Hematopoietic multipotent progenitor cell treated with erythropoietin and hydrocortisone succinate and interleukin-3 and kit ligand, for 15 days (in vitro differentiated cells): ENCODE results near the gene MYO1D.

Experiments used
- DNase-seq: peaks from one replicate; pipeline ENCODE4 v3.0.0-alpha.2; 2015; ENCODE audit warnings: low spot score

MYO1D gene

DNA sequence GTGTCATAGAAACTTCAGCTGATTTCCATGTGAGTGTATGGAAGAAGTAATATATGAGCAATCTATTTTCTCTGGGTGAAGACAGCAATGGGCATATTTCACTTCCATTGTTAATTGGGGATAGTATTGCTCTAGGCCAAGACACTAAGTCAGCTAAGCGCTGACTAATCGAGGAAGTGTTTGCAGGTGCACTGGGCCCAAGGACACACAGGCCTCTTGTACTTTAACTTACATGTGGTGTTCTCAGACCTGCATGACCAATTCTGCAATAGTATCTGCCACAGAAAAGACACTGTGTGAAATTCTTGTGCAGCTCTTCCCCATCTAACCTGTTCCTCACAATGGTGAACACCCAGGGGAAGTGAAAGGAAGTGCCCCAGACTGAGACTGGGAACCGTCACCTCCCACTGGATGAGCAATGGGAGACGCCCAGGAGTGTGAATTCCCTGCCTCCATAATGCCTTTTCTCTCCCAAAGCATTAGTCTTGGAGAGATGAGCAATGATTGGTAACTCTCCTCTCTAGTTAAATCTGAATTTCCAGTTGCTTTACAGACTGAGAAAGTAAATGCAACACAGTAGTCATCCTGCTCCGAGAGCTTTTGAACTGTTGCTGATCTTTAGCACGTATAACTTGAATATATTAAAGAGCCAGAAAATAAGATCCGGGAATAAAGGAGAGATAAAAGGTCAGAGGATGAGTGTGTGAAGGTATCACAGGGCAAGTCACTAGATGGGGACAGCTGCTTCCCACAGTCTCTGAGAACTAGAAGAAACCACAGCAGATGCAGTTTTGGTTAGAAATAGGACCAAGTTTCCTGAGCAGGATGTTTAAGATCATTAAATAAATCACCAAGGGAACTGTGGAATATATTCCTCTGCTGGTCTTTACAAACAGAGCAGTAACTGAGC is 307.5 kb downstream of the MYO1D start:
- DNase-seq: no peak

DNA sequence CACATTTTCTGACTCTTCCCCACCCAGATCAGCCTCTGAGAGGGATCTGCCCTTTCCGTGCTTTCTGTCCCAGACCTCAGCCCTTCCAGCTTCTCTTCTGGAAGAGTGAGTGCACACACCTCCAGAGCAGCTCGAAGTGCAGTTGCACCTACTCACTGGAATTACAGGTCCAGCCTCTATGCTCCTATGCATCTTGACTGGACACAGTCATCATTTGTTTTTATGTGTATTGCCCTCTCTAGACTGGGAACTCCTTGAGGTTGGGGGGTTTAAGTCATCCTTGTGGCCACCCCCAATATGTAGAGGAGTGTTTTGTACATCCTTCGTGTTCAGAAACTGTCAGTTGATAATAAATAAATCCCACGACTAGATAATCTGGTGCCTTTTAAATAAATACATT is 308.2 kb downstream of the MYO1D start:
- DNase-seq: no peak

DNA sequence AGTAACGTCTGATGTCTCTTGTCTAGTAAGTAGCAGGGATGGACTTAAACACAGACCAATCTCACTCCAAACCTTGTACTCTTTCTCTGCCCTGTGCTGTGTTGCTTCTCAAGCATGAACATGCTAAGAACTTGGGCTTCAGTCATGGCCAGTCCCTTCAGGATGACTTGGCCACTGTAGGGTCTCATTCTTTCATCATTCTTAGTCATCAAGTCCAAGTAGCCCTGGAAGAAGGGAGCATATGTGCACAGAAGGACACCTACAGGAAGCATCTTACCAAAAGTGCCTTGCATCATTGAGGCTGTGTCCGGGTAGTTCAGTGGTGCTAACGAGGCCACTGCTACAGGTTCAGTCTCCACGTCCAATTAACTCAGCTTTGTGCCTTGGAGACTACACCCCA is 309.4 kb downstream of the MYO1D start:
- no peak for DNase-seq

DNA sequence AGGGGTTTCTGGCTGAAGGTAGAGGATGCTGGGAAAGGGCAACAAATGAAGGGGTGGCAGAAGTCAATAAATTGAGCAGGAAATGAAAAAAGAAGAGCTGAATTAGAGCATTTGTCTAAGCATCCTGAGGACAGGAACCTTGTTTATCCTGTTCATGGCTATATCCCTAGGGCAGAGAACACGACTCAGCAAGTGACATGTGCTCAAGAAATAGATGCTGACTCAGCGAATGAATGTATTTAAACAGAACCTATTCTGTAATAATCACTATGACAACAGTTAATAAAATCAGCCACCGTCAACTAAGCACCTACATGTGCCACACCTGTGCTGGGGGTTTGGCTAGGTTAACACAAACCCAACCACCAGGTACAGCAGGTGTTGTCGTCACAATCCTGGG is 309.8 kb downstream of the MYO1D start:
- no peak for DNase-seq

DNA sequence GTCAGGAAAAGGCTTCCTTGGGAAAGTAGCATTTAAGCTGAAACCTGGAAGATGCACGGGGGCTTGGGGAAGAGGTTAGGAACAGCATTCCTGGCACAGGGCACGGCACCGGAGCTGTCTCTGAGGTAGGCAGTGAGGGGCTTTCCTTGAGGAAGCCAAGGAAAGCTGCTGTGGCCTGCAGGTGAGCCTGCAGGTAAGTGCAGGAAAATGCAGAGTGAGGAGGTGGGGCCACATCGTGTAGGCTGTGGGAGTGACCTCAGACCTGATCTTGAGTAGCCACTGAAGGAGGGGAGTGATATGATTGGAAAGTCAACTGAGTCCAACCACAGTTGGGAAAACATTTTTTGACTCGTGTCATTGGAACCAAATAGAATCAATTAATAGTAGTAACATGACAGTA is 310.6 kb downstream of the MYO1D start:
- DNase-seq: no peak

DNA sequence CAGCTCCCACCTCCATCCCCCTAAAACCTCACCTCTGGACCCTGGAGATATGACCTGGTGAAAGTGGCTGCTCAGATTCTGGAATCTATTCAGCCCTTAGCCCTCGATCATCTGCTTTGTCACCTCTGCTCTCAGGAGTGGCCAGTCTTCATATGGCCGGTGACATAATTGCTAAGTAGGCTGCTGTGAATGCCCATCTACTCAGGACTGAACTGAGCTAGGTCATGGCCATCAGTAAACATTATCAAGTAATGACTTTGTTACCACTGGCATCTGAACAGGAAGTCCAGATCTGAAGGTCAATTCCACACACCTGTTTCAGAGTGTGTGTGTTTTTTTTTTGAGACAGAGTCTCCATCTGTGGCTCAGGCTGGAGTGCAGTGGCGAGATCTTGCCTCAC is 311.5 kb downstream of the MYO1D start:
- DNase-seq: no peak

DNA sequence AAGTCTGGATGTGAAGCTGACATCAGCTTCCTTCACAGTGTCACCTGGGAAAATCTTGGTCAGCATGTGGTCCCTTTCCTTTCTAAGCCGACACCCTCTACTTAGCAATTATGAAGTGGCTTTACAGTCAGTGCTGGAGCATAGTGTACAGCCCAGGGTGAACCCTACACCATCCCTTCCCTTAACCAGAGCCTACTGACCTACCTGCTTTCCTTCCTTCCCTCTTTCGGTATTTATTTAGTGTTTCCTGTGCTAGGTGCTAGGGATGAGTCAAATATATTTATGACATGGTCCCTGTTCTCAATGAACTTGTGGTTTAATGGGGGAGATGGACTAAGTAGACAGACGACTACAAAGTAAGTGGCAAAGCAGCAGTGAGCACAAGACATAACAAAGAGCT is 312.6 kb downstream of the MYO1D start:
- no peak for DNase-seq

DNA sequence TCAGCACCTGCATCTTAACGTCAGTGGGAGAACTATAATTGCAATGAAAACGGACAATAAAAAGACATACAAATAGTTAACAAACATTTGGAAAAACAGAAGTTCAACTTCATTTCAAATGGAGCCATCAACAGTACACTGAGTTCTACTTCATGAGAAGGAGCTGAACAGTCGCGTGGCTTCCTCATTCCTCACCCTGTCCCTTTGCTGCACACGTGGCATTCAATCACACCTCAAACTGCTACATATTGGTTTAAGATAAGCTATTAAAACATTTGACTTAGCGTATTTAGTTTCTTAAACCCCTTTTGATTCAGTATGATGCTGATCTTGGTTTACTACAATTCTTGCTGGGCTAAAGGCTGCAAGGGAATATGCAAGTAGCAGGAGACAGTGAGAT is 313.3 kb downstream of the MYO1D start:
- DNase-seq: no peak

DNA sequence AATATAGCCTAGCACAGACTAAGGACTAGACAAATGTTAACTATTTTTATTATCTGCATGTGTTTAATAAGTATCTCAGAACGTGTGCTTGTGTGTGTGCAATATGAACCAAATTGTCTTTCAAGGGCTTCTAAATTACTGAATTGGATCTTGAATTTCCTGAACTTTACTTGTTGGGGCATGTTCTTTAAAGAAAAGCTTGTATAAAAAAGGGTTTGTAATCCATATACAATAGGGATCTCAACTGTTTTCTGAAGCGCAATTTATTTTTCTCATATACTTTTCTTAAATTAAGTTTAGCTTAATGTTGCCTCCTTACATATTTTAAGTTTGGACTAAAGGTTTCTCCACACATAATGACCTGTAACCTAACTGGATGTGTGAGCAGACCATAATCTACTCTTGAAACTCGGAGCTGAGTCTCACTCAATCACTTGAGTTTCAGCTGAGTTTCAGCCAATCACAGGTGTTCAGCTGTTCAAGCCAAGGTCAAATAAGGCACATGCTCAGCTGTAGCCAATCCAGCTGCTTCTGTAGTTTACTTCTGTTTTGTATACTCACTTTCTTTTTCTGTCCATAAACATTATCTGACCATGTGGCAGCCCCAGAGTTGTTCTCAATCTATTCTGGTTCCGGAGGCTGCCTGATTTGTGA is 317.8 kb downstream of the MYO1D start:
- no peak for DNase-seq

DNA sequence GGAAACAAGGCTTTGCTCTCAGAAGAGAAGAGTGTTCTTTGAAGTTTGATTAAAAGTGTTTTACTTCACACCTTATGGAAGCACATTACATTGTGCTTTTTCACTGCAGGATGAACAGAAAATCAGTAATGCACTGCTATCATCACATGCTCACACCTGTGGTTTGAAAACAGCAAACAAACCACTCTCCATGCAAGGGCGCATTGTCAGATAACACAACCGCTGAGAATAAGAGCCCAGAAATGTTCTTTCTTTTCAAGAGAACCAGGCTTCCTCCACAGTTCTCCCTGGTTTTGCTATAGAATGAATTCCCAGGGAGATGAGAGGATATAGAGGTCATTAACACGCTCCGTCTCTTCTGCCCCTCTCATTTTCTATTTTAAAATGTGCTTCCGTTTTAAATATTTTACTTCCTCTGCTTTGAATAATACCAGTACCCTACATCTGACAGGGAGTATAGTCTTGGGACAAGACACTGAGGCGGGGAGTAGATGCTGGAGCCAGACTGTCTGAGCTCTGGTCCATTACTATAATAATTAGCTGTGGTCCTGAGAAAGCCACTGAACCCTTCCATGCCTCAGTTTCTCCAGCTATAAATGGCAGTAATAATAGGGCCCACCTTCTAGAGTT is 318.5 kb downstream of the MYO1D start:
- no peak for DNase-seq

DNA sequence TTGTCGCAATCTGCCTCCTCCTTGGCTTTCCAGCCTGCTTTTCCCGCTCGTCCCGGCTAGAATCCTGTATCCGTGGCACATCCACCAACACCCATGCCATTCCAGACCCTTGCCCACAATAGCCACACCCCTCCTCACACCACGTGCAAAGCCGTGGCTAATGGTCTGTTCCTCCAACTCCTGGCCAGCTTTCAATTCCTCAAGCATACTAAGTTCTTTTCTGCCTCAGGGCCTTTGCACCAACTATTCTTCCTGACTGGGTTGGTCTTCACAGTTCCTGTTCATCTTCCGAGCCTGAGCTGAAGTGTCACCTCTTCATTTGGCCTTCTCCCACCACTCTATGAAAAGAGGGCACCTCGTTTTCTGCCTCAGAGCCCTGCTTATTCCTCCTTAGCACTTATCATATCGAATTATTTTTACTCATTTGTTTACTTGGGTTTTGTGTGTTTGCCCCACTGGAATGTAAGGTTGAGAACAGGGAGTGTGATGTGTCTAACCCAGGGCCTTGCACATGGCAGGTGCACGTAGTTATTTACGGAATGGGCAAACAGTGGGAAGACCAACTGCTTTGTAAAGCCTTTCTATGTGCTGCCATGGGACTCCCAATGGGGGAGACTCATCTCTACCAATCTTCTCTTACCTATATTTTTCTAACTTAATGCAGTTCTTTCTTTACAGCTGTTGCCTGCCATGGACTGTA is 321.2 kb downstream of the MYO1D start:
- no peak for DNase-seq

DNA sequence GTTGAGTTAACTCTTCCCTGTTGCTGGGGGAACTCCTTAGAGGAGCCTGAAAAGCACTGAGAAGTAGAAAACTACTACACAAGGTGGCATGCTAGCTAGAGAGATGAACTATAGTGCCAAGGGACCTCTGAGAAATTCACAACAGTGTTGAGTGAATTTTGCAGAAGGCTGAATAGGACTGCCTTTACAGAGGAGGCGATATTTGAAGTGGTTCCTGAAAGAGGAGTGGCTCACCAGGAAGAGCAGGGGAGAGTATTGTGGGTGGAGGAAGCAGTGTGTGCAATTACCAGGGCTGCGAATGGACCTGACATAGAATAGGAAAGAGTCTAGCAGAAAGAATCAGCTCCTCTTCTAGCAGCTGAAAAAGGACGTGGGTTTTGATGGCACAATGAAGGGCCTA is 323.8 kb downstream of the MYO1D start:
- DNase-seq: no peak

DNA sequence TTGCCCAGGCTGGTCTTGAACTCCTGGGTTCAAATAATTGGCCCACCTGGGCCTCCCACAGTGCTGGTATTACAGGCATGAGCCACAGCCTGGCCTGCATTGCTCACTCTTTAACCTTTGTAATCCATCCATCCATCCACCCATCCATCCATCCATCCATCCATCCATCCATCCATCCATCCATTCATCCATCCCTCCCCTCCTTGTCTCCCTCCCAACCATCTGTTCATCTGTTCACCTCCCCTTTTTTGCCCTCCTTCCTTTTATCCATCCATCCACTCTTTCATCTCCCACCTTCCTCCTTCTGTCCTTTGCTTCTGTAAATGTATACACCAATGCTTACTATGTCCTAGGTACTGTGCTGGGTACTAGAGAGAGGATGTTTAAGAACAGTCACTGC is 324.6 kb downstream of the MYO1D start:
- no peak for DNase-seq

DNA sequence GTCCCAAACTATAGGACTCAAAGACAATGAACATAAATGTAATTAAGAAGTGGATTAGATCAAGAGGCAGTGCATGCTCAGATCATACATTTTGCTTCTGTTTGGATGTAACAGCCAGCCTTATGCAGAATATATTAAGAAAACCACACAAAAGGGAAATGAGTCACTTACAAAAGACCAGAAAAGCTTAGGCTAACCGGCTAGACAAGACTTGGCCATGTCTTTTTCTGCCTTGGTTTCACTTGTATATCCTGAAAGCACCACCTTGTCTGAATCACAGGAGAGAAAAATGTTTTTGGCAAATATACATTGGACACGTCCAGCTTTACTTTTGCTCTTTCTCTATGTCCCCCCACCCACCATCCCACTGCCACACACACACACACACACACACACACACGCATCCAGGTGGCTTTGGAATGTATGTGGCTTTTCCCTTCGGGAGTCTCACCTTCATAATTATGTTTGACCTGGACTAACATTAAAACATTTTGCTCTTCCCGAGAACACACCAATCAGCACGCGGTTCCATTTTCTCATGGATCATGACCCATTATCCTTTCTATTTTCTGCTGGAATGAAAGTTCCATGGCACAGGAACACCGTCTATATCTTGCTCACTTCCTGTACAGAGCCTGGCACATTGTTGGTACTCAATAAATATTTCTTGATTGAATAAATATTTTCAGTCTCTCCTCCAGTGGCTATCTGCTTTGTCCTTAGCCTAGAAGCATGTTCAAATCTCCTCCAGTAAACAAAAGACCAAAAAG is 325.6 kb downstream of the MYO1D start:
- no peak for DNase-seq

DNA sequence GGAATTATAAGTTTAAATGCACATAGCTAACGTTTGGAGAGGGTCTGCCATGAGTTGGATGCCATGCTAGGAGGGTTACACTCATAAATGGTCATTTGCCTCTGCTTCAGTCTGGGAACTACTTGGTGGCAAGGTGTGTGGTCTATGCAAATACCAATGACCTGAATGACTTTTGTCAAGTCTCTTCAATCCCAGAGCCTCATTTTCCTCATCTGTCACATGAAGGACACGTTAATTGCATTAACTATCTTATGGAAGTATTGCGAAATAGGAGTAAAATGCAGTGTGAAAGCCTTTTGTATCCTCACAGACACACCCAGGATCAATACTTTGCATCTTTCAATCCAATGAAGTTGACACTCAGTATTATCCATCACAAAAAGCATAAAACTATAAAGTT is 327.4 kb downstream of the MYO1D start:
- no peak for DNase-seq

DNA sequence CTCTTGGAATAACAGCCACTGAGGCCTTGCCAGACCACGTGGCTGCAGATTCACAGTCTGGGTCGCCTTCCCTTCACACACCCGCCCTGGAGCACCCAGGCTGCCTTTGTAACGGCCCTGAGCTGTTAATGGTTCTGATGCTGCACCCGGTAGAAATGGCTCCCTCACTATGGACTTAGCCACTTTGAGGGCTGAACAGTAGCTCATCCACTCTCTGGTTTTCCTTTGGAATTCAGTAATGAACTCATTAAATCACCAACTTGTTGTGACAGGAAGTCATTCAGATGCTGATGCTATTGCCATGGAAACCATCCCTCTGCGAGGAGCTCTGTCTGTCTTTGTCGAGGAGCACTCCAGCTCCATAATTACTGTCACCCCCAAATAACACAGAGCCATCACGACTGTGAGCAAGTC is 330.9 kb downstream of the MYO1D start:
- no peak for DNase-seq

DNA sequence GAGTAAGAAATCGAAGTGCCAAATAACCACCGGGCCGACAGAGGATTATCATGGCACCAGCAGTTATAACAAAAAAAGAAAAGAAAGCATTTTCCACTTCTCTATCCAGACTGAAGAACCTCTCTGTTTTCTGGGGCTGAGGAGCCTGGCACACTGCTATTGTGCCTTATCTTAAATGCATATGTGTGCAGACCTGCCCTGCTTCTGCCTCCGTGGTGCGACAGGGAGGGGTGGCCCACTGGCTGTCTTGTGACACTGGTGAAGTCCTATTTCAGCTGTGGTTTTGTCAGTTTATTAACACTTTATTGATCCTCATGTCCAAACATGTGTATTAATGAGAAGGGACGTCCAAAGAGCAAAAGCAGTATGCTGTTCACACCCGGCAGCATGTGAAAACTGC is 334.7 kb downstream of the MYO1D start:
- DNase-seq: peak; percentile 61

DNA sequence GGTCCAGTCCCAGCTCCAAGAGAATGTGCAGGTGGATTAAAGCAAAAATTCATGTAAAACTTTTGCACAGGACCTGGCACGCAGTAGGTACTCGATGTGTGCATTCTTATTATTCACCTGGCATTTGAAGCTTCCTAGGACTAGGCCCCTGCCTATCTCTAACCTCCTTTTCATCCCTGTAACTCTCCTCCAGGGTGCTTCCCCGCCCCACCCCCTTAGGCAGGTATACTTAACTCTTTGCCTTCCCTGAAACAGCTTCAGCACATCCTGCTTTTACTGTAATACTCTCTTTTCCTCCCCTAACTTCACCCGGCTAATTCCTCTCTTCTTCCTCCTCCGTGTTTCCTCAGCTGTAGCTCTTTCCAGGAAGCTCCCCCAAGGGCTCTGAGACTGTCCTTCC is 335.3 kb downstream of the MYO1D start:
- no peak for DNase-seq

DNA sequence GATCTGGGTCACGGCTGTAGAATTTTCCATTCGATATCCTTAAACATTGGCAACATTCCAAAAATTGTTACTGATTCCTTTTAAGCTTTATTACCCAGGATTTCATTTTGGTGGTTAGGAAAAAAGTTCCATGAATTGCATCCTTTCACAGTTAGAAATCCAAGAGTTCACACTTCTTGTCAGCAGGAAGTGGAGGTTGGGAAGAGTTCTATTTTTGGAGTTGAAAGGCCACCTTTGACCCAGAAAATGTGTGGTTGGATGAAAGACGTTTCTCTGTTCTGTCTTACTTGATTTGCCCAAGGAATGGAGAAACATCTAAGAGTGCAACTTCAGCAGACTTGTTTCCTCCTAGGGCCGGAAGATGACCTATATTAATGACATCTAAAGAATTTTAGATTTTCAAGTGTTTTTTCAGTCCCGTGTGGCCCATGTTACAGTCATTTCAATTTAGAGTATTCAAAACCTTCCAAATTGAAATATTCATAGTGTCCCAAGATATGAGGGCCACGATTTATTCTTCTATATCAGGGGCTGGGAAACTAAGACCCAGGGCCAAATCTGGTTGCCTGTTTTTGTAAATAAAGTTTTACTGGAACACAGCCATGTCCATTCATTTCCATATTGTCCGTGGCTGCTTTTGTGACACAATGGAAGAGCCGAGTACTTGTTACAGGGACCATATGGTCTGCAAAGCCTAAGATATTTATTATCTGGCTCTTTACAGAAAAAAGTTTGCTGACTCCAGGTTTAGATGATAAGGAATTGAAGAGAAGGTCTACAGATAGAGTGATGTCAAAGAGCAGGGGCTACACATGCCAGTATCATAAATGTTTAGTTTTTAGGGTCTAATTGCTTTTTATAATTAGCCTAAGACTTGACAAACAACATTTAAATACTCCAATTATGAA is 339.9 kb downstream of the MYO1D start:
- no peak for DNase-seq

DNA sequence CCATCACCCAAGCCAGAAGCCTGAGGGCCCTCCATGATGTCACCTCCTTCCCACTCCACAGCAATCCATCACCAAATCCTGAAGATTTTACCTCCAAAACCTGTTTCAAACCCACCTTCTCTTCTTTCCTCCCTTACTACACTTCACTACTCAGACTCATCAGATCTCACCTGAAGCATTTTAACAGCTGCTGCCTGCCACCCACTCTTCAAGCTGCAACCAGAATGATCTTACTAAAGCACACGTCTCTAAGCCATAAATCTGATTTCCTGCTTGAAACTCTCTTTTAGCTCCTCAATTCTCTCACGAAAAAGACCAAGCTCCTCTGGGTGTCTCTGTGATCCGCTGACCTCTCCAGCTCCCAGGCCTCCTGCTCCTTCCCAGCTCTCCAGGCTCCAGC is 343.6 kb downstream of the MYO1D start:
- no peak for DNase-seq

DNA sequence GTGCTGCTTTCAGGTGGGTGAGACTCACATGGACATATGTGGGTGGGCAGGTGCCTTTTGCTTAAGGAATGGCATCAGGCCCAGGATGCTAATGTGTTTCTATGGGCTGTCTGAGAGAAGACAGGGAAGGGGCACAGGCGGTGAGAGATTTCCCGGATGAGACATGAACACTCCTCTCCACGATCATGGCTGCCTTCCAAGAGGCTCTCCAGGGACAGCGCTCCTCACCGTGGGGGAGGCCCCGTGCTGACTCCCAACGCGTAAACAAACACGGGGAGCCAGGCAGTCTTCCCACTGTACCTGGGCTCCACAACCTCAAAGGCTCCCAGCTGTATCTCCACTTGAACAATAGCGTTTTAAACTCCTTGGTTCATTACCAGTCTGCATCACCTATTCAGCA is 347.3 kb downstream of the MYO1D start:
- no peak for DNase-seq
